ENCODE results near the gene NCOA1.

GRCh38 chr2:24498121-24498520 lies 7.1 kb downstream of the NCOA1 start:
- TF ChIP-seq POLR2A (IDR thresholded peaks at IDR 0.05) (no peak), CTCF (IDR thresholded peaks at IDR 0.05) (no peak), EP300 (IDR thresholded peaks at IDR 0.05) (no peak)

Data from gastroesophageal sphincter (tissue), 3 donors.